Activated B cell treated with CpG ODN at 0.5 μM for 24 hours (primary cell): ENCODE results near the gene SPTLC3. TPM values are rescaled to one million over a fixed set of nuclear protein-coding genes. Genes with fewer than 3 reads are reported as not detected.

Experiments
- ATAC-seq: fragments of 200-7000 bp; cut with Tn5 transposase; one replicate; pipeline ENCODE4 v1.10.0; 2021; ENCODE audit warnings: low read depth, mild to moderate bottlenecking, moderate library complexity
- CTCF ChIA-PET: fragments of 350-600 bp; sonication (Branson Sonifier 250); formaldehyde crosslinking; loops from one replicate; lab custom pipeline; 2021; ENCODE audit warnings: antibody characterized with exemption; lab: Charles Lee
- POLR2A ChIA-PET: fragments of 350-600 bp; sonication (Branson Sonifier 250); formaldehyde crosslinking; loops from one replicate; lab custom pipeline; 2021; ENCODE audit warnings: antibody characterized with exemption; lab: Charles Lee
- DNase-seq: peaks from one replicate; pipeline ENCODE4 v3.0.0; 2022
- H3K27ac Mint-ChIP-seq: one replicate; pipeline ENCODE4 v1.8.0; 2020; ENCODE audit warnings: mixed read lengths
- H3K27me3 Mint-ChIP-seq: one replicate; pipeline ENCODE4 v1.8.0; 2021; ENCODE audit warnings: mixed read lengths
- H3K36me3 Mint-ChIP-seq: one replicate; pipeline ENCODE4 v1.8.0; 2021; ENCODE audit warnings: low read depth, mixed read lengths
- H3K4me1 Mint-ChIP-seq: one replicate; pipeline ENCODE4 v1.8.0; 2021; ENCODE audit warnings: mixed read lengths
- H3K4me3 Mint-ChIP-seq: one replicate; pipeline ENCODE4 v1.8.0; 2020; ENCODE audit warnings: mild to moderate bottlenecking, mixed read lengths
- H3K9me3 Mint-ChIP-seq: one replicate; pipeline ENCODE4 v1.8.0; 2020; ENCODE audit warnings: mixed read lengths
- intact Hi-C: fragments of 100-400 bp; cut with micrococcal nuclease; formaldehyde crosslinking; loops from one replicate; pipeline ENCODE4 v1.15.1; 2024
- total RNA-seq: library from RNA; stranded (reverse); gene quantifications from 2 replicates; pipeline ENCODE4 v1.2.3, GENCODE V29; 2022
- TF ChIP-seq, protein P1 (sequence below): fragments of 200-600 bp; IDR thresholded peaks from one replicate; pipeline ENCODE4 v1.8.0; 2022; ENCODE audit warnings: antibody characterized with exemption, mild to moderate bottlenecking

SPTLC3 gene
- total RNA-seq, 1 donor from 2014 or later, result not detected

DNA sequence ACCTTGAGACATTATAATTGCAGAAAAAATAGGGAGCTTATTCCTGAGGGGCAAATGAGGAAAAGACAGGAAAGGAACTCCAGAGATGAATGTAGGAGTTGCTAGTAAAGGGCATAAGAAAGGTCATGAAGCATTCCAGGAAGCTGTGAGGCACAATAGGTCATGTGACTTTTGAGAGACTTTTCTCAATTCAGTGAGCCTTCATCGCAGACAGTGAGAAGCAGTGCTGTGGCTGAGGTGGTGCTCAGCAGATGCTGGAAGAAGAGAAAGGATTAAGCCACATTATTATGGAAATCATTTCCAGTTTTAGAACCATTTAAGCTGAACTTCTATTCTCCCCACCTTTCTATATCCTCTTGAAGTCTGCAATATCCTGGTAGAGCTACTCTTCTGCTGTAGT is 4.1 kb downstream of the SPTLC3 start:
- Mint-ChIP-seq H3K27me3 (peaks cover 3% of the 10 kb centered on the region), H3K36me3 (no peaks in the 10 kb centered on the region), H3K27ac (no peak overlapping the region), H3K4me1 (peaks cover 18% of the 10 kb centered on the region), H3K9me3 (peaks cover 2% of the 10 kb centered on the region), H3K4me3 (no peak overlapping the region)
- ChIA-PET POLR2A (no interaction called here), CTCF (no interaction called here)
- TF ChIP-seq, protein P1, sequence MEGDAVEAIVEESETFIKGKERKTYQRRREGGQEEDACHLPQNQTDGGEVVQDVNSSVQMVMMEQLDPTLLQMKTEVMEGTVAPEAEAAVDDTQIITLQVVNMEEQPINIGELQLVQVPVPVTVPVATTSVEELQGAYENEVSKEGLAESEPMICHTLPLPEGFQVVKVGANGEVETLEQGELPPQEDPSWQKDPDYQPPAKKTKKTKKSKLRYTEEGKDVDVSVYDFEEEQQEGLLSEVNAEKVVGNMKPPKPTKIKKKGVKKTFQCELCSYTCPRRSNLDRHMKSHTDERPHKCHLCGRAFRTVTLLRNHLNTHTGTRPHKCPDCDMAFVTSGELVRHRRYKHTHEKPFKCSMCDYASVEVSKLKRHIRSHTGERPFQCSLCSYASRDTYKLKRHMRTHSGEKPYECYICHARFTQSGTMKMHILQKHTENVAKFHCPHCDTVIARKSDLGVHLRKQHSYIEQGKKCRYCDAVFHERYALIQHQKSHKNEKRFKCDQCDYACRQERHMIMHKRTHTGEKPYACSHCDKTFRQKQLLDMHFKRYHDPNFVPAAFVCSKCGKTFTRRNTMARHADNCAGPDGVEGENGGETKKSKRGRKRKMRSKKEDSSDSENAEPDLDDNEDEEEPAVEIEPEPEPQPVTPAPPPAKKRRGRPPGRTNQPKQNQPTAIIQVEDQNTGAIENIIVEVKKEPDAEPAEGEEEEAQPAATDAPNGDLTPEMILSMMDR, result no peak
- no peak for ATAC-seq
- intact Hi-C loops, result no loop called here
- no peak for DNase-seq

DNA sequence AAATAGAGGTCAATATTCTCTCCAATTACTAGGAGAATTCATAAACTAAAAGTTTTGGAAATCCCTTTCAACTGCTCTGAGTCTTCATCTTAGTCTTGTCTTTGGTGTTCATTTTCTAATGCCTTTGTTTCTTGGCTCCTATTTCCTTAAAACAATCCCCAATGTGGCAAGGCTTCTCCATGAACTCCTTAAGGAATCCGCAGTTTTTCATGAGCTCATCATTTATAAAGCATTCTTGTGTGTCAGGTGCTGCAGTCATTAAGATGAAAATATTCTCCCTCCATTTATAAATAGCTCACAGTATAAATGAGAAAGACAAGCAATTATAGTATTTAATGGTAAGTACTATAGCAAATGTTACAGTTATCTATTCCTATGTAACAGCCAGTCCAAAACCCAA is 4.6 kb downstream of the SPTLC3 start:
- Mint-ChIP-seq H3K4me1 (peaks cover 18% of the 10 kb centered on the region), H3K27ac (no peak overlapping the region), H3K9me3 (peaks cover 2% of the 10 kb centered on the region), H3K27me3 (no peaks in the 10 kb centered on the region), H3K36me3 (no peaks in the 10 kb centered on the region), H3K4me3 (no peak overlapping the region)
- ATAC-seq (no peak), DNase-seq (no peak)
- TF ChIP-seq, protein P1, result no peak
- intact Hi-C loops, result no loop called here
- ChIA-PET CTCF (no interaction called here), POLR2A (no interaction called here)

DNA sequence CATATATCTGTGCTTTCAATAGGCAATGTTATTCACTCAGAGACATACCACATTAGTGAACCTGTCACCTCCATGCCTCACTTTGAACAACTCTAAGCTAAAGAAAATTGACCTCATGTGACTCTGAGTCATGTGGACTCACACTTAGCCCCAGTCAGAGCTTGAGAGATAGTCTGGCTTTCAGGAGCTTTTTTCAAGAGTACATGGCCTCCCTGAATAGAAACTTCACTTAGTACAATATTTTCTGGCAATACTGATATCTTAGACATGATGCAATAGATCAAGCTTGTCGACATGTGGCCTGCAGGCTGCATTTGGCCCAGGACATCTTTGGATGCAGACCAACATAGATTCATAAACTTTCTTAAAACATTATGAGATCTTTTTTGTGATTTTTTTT is 8.5 kb downstream of the SPTLC3 start:
- ATAC-seq, result no peak
- Mint-ChIP-seq H3K27ac (no peak overlapping the region), H3K4me1 (no peaks in the 10 kb centered on the region), H3K27me3 (no peaks in the 10 kb centered on the region), H3K9me3 (peaks cover 12% of the 10 kb centered on the region), H3K4me3 (no peak overlapping the region), H3K36me3 (no peaks in the 10 kb centered on the region)
- TF ChIP-seq, protein P1, result no peak
- DNase-seq, result no peak
- ChIA-PET POLR2A (no interaction called here), CTCF (no interaction called here)
- intact Hi-C loops, result no loop called here

DNA sequence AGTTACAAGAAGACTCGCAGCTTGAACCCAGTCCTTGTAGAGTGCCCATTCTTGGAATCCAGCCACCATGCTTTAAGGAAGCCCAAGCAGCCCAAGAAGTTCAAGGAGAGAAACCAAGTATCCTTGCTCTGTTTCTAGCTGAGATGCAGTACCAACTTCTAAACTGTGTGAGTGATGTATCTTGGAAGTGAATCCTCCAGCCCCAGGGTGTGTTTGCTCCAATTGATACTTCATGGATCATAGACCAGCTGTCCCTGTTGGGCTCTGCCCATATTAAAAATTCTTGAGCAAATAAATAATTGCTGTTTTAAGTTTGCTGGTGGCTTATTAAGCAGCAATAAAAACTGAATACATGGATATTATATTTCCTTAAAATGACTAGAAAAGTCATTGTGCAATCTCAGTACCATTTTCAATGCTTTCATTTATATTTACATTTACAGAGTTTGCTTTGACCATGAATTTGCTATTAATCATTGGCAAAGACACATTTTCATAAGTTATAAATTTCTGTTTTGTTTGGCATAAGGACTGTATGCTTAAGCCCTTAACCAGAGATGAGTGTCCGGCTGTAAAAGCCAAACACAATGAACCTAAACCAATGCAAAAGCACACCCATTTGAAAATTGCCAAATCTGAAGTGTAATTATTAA is 9.2 kb downstream of the SPTLC3 start:
- no peaks in the 10 kb centered on the region for H3K36me3 Mint-ChIP-seq
- CTCF ChIA-PET, result no interaction called here
- intact Hi-C loops, result no loop called here

DNA sequence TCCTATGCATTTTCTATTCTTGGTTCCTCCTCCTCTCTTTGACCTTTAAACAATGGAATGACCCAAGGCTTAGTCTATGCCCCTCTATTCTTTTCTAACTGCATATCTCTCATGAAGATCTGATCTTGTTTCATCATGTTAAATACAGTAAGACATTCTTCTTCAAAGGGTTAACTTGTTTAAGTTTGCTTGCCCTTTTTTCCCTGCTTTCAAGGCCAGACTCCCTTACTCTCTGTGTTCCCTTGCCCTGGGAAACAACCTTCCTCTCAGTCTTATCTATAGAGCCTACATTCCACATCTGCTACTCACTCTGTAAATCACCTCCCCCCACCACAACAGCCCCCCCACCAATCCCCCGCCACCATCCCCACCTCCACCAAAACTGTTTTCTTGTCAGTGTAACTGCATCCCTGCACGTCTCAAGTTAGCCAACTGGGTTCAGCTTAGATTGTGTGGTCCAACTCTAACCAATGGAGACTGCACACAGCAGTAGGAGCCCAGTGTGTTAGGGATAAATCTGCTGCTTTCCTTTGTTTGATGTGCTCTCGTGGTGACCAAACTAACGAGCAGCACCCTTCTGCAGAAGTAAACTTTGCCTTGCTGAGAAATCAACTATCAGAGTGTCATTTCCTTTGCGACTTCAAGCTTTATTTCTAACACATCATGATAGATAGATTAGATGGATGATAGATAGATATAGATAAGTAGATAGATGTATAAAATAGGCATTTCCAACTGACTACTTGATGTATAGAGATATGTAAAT is 12.6 kb downstream of the SPTLC3 start:
- ChIA-PET POLR2A (no interaction called here), CTCF (no interaction called here)
- Mint-ChIP-seq H3K27ac (no peak overlapping the region), H3K4me3 (no peak overlapping the region), H3K4me1 (no peaks in the 10 kb centered on the region), H3K36me3 (no peaks in the 10 kb centered on the region), H3K27me3 (no peaks in the 10 kb centered on the region), H3K9me3 (peaks cover 16% of the 10 kb centered on the region)
- no peak for DNase-seq
- intact Hi-C loops, result no loop called here
- ATAC-seq, result no peak
- TF ChIP-seq, protein P1, result no peak

More for the DNA sequence above, 9.2 kb downstream of the SPTLC3 start:
- DNase-seq, result no peak
- Mint-ChIP-seq H3K4me1 (no peaks in the 10 kb centered on the region), H3K9me3 (peaks cover 16% of the 10 kb centered on the region), H3K4me3 (no peak overlapping the region), H3K27ac (no peak overlapping the region), H3K27me3 (no peaks in the 10 kb centered on the region)
- TF ChIP-seq, protein P1, result no peak
- POLR2A ChIA-PET, result no interaction called here
- no peak for ATAC-seq
